ENCODE data around the gene TMEM59. TPM values are rescaled to one million over a fixed set of nuclear protein-coding genes. Genes with fewer than 3 reads are reported as not detected.

Gene TMEM59
- total and polyA plus RNA-seq, 12 donors = 98.2 to 474 (median 342) TPM

GRCh38 chr1:53981220-53981619 is 71.8 kb downstream of the TMEM59 start:
- Histone ChIP-seq H3K27me3 (no peaks in the 10 kb centered on the region), H3K9me3 (no peaks in the 10 kb centered on the region), H3K27ac (peak overlapping the region in 1 of 10 donors; percentile 62), H3K36me3 (no peaks in the 10 kb centered on the region), H3K4me3 (no peak overlapping the region), H3K4me1 (peaks cover 0 to 14% (median 11%) of the 10 kb centered on the region in 9 donors)
- ATAC-seq (peak in 3 of 8 donors; percentile 38 to 44 (median 41)), DNase-seq (no peak)
- TF ChIP-seq CTCF (IDR thresholded peaks at IDR 0.05) = no peak
- intact Hi-C loops (cut with DNase I) = no loop called here
- 85 to 87% methylated on average over 6 of the region's 6 CpGs for WGBS, 2 donors

GRCh38 chr1:53979712-53980450 is 73.1 kb downstream of the TMEM59 start:
- Histone ChIP-seq H3K4me3 (no peak overlapping the region), H3K36me3 (no peaks in the 10 kb centered on the region), H3K9me3 (no peaks in the 10 kb centered on the region), H3K27ac (no peak overlapping the region), H3K27me3 (no peaks in the 10 kb centered on the region), H3K4me1 (peaks cover 0 to 14% (median 11%) of the 10 kb centered on the region in 9 donors)
- intact Hi-C loops (cut with DNase I) = no loop called here
- TF ChIP-seq CTCF (IDR thresholded peaks at IDR 0.05) = no peak
- no peak for DNase-seq
- WGBS, 2 donors = 83 to 84% methylated on average over 13 of the region's 13 CpGs
- no peak for ATAC-seq

Small RNAs within 50 kb of the gene (microRNA-seq; reads per million reads assigned to microRNA genes)
- 2.0 to 3.0 reads per million in 2 donors for gene MIR4781

Other genes starting within 250 kb of the TMEM59 start
- 1 to 10 TPM; 4.2 to 8.0 (median 5.8) TPM for gene NDC1, start 214.9 kb downstream of the TMEM59 start, total RNA-seq
- gene NDC1, start 214.9 kb downstream of the TMEM59 start, polyA plus RNA-seq = 1 to 10 TPM; 2.0 to 4.0 TPM
- gene YIPF1, start 163.4 kb downstream of the TMEM59 start, total RNA-seq = 10 to 100 TPM; 10.2 to 20.1 (median 13.2) TPM
- gene YIPF1, start 163.4 kb downstream of the TMEM59 start, polyA plus RNA-seq = 10 to 100 TPM in 1 of 2 donors, 1 to 10 TPM in 1; 9.6 to 22.1 TPM
- not detected for gene DIO1, start 159.0 kb downstream of the TMEM59 start, total RNA-seq
- gene DIO1, start 159.0 kb downstream of the TMEM59 start, polyA plus RNA-seq = not detected
- 10 to 100 TPM in 6 of 10 donors, 1 to 10 TPM in 4; 7.8 to 16.0 (median 10.7) TPM for gene IFT25, start 107.5 kb downstream of the TMEM59 start, total RNA-seq
- gene IFT25, start 107.5 kb downstream of the TMEM59 start, polyA plus RNA-seq = 10 to 100 TPM in 1 of 2 donors, 1 to 10 TPM in 1; 9.9 to 12.3 TPM
- gene LRRC42, start 106.9 kb downstream of the TMEM59 start, total RNA-seq = 10 to 100 TPM; 10.4 to 16.5 (median 14.8) TPM
- gene LRRC42, start 106.9 kb downstream of the TMEM59 start, polyA plus RNA-seq = 10 to 100 TPM in 1 of 2 donors, 1 to 10 TPM in 1; 2.9 to 13.2 TPM
- gene LDLRAD1, start 35.0 kb downstream of the TMEM59 start, total RNA-seq = not detected
- not detected for gene LDLRAD1, start 35.0 kb downstream of the TMEM59 start, polyA plus RNA-seq
- gene TCEANC2, start 404 bp upstream of the TMEM59 start, total RNA-seq = 1 to 10 TPM; 2.3 to 5.9 (median 4.1) TPM
- 1 to 10 TPM; 1.4 to 2.6 TPM for gene TCEANC2, start 404 bp upstream of the TMEM59 start, polyA plus RNA-seq
- gene CDCP2, start 99.8 kb upstream of the TMEM59 start, total RNA-seq = under 1 TPM in 1 of 10 donors, not detected in 9; 0.11 TPM
- under 1 TPM in 1 of 2 donors, not detected in 1; 0.03 TPM for gene CDCP2, start 99.8 kb upstream of the TMEM59 start, polyA plus RNA-seq
- 1 to 10 TPM; 3.2 to 8.3 (median 5.8) TPM for gene CYB5RL, start 146.8 kb upstream of the TMEM59 start, total RNA-seq
- gene CYB5RL, start 146.8 kb upstream of the TMEM59 start, polyA plus RNA-seq = 1 to 10 TPM in 1 of 2 donors, under 1 TPM in 1; 0.99 to 2.5 TPM
- gene MRPL37, start 147.0 kb upstream of the TMEM59 start, total RNA-seq = 10 to 100 TPM; 82.2 to 97.4 (median 90.2) TPM
- 10 to 100 TPM; 33.0 to 75.2 TPM for gene MRPL37, start 147.0 kb upstream of the TMEM59 start, polyA plus RNA-seq

Measured in heart right ventricle (tissue), 16 donors.